Measurements from ENCODE around the gene PLA2G6.

The PLA2G6 gene

DNA sequence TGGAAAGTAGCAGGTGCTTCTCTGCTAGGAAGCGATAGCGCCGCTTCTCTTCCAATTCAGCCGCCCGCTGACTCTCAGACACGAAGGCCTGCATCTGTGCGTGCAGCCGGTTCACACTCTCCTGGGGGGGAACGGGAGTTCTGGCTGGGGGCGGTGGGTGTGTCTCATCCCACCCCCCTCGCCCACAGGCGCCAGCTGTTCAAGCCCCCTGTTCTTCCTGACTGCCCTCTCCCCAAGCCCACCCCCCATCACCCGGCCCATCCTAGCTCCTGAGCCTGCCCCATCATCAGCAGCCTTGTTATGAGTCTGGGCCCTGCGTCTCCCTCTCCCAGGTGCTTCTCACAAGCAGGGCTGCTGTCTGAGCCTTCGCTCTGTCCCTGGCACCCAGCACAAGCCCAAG is 84.6 kb downstream of the PLA2G6 start:
- Histone ChIP-seq H2AK5ac (ENCODE audit: low read depth, low read length) (peak overlapping the region; percentile 33), H3K4me1 (ENCODE audit: control insufficient read depth in 2 of 2, insufficient read depth in 1 of 2, low read depth in 1 of 2, low read length in 2 of 2) (peaks cover 0 to 9% of the 10 kb centered on the region in 2 donors), H2BK5ac (ENCODE audit: low read length) (peak overlapping the region; percentile 67), H3K4ac (ENCODE audit: low read length) (no peak overlapping the region), H3K4me2 (ENCODE audit: insufficient read depth, low read length, poor library complexity, severe bottlenecking) (peak overlapping the region; percentile 78), H2BK12ac (ENCODE audit: low read length) (no peak overlapping the region), H4K8ac (ENCODE audit: low read depth, low read length) (no peak overlapping the region), H3K14ac (ENCODE audit: low read length) (no peak overlapping the region), H3K23ac (ENCODE audit: low read depth, low read length, poor library complexity) (peak overlapping the region; percentile 29), H3K9ac (ENCODE audit: low read depth, low read length, poor library complexity) (peak overlapping the region; percentile 73), H4K91ac (ENCODE audit: low read depth, low read length, poor library complexity) (no peak overlapping the region), H3K79me1 (ENCODE audit: low read depth, low read length) (no peaks in the 10 kb centered on the region), H2BK15ac (ENCODE audit: low read length) (peak overlapping the region; percentile 35), H3K9me3 (replicated peaks in 1 of 2; ENCODE audit: control insufficient read depth in 2 of 2, insufficient read depth in 1 of 2, low read depth in 1 of 2, low read length in 2 of 2) (no peaks in the 10 kb centered on the region), H3K36me3 (replicated peaks in 1 of 2; ENCODE audit: control insufficient read depth in 2 of 2, insufficient read depth in 2 of 2, low read length in 2 of 2) (no peaks in the 10 kb centered on the region), H3K4me3 (ENCODE audit: low read length in 2 of 2) (no peak overlapping the region), H2BK120ac (ENCODE audit: low read depth, low read length) (peak overlapping the region; percentile 44), H3K27me3 (ENCODE audit: control insufficient read depth in 3 of 3, insufficient read depth in 3 of 3, low read depth in 1 of 3, low read length in 3 of 3) (no peaks in the 10 kb centered on the region), H2AFZ (ENCODE audit: low read length) (peak overlapping the region; percentile 80), H3K18ac (ENCODE audit: low read length) (peak overlapping the region; percentile 29), H3K27ac (replicated peaks; ENCODE audit: low read length) (peak overlapping the region; percentile 13)
- WGBS, 2 donors (ENCODE audit: extremely low coverage in 2 of 2, insufficient read length in 2 of 2, insufficient replicate concordance in 1 of 2): no CpG with 5 or more reads among the region's 15 CpGs
- DNase-seq (ENCODE audit: low spot score): no peak

DNA sequence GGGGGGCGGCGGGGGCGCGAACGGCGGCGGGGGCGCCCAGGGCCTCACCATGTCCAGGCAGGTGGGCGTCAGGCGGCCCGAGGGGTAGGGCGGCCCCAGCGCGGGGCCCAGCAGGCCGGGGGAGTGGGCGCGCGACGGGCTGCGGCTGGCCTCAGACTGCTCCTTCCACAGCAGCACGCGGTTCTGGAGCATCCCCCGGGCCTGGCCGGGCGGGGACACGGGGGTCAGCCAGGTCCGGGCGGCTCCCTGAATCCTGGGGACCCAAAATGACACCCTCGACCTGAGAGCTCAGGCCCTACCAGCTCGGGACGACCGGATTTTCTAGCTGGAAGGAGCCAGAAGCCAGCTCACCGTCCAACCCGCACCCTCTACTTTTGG is 92.2 kb downstream of the PLA2G6 start:
- Histone ChIP-seq H3K9ac (ENCODE audit: low read depth, low read length, poor library complexity) (no peak overlapping the region), H3K18ac (ENCODE audit: low read length) (peak overlapping the region; percentile 74), H2BK5ac (ENCODE audit: low read length) (no peak overlapping the region), H3K9me3 (replicated peaks in 1 of 2; ENCODE audit: control insufficient read depth in 2 of 2, insufficient read depth in 1 of 2, low read depth in 1 of 2, low read length in 2 of 2) (no peaks in the 10 kb centered on the region), H3K14ac (ENCODE audit: low read length) (no peak overlapping the region), H4K8ac (ENCODE audit: low read depth, low read length) (peak overlapping the region; percentile 82), H3K4me2 (ENCODE audit: insufficient read depth, low read length, poor library complexity, severe bottlenecking) (peak overlapping the region; percentile 62), H2BK15ac (ENCODE audit: low read length) (peak overlapping the region; percentile 93), H2AFZ (ENCODE audit: low read length) (no peak overlapping the region), H4K91ac (ENCODE audit: low read depth, low read length, poor library complexity) (no peak overlapping the region), H2AK5ac (ENCODE audit: low read depth, low read length) (no peak overlapping the region), H3K36me3 (replicated peaks in 1 of 2; ENCODE audit: control insufficient read depth in 2 of 2, insufficient read depth in 2 of 2, low read length in 2 of 2) (peaks cover 0 to 2% of the 10 kb centered on the region in 2 donors), H3K27ac (replicated peaks; ENCODE audit: low read length) (no peak overlapping the region), H3K23ac (ENCODE audit: low read depth, low read length, poor library complexity) (peak overlapping the region; percentile 17), H3K79me1 (ENCODE audit: low read depth, low read length) (no peaks in the 10 kb centered on the region), H3K4me1 (ENCODE audit: control insufficient read depth in 2 of 2, insufficient read depth in 1 of 2, low read depth in 1 of 2, low read length in 2 of 2) (peaks cover 3 to 34% of the 10 kb centered on the region in 2 donors), H3K4me3 (ENCODE audit: low read length in 2 of 2) (peak overlapping the region in 1 of 2 donors; percentile 32), H3K27me3 (ENCODE audit: control insufficient read depth in 3 of 3, insufficient read depth in 3 of 3, low read depth in 1 of 3, low read length in 3 of 3) (peaks cover 0 to 9% (median 0%) of the 10 kb centered on the region in 3 experiments), H2BK120ac (ENCODE audit: low read depth, low read length) (no peak overlapping the region), H3K4ac (ENCODE audit: low read length) (no peak overlapping the region), H2BK12ac (ENCODE audit: low read length) (no peak overlapping the region)
- DNase-seq (ENCODE audit: low spot score): no peak
- WGBS, 2 donors (ENCODE audit: extremely low coverage in 2 of 2, insufficient read length in 2 of 2, insufficient replicate concordance in 1 of 2): no CpG with 5 or more reads among the region's 34 CpGs

DNA sequence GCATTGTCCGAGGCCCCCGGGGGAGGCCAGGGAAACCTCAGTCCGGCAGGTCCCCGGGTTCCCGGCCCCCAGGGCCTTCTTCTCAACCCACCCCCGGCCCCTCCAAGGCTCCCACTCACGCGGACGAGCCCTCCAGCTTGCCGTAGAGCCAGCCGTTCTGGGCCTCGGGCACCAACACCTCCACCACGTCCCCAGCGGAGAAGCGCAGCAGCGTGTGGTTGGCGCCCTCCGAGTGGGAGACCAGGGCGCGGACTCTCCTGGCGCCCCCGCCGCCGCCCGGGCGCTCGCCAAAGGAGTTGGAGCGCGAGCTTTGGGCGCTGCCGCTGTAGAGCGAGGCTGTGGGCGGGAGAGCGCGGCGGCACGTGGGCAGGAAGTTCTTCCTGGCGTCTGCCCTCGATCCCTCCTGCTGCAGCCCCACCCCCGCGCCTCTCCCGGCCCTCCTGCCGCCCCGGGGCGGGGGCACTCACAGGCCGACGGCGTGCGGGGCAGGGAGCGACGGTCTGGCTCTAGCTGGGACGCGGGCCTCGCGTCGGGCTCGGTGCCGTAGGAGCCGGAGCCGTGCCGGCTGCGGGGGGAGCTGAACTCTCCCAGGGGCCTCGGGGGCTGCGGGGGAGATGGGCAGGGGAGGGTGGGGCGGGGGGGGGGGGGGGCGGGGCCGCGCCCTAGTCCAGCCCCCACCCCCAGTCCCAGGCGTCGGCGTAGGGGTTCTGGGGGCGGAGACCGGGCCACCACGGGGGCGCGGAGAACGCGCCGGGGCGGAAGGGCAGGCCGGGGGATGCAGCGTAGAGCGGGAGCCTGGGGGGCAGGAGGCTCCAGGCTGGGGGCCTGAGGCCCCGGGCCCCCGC is 92.8 kb downstream of the PLA2G6 start:
- H3K9ac ChIP-seq (ENCODE audit: low read depth, low read length, poor library complexity): no peak overlapping the region
- H3K4me1 ChIP-seq (ENCODE audit: control insufficient read depth in 2 of 2, insufficient read depth in 1 of 2, low read depth in 1 of 2, low read length in 2 of 2): peaks cover 8 to 38% of the 10 kb centered on the region in 2 donors
- H2BK15ac ChIP-seq (ENCODE audit: low read length): peak overlapping the region; percentile 93
- peak overlapping the region; percentile 73 for H2BK120ac ChIP-seq (ENCODE audit: low read depth, low read length)
- H3K36me3 ChIP-seq (replicated peaks in 1 of 2; ENCODE audit: control insufficient read depth in 2 of 2, insufficient read depth in 2 of 2, low read length in 2 of 2): peaks cover 0 to 2% of the 10 kb centered on the region in 2 donors
- H3K79me1 ChIP-seq (ENCODE audit: low read depth, low read length): no peaks in the 10 kb centered on the region
- no peak for DNase-seq (ENCODE audit: low spot score)
- H3K4me2 ChIP-seq (ENCODE audit: insufficient read depth, low read length, poor library complexity, severe bottlenecking): peak overlapping the region; percentile 69
- no peak overlapping the region for H3K4ac ChIP-seq (ENCODE audit: low read length)
- H2BK12ac ChIP-seq (ENCODE audit: low read length): peak overlapping the region; percentile 93
- WGBS, 2 donors (ENCODE audit: extremely low coverage in 2 of 2, insufficient read length in 2 of 2, insufficient replicate concordance in 1 of 2): no CpG with 5 or more reads among the region's 85 CpGs
- peak overlapping the region; percentile 44 for H3K23ac ChIP-seq (ENCODE audit: low read depth, low read length, poor library complexity)
- H2AFZ ChIP-seq (ENCODE audit: low read length): no peak overlapping the region
- peak overlapping the region; percentile 75 for H2BK5ac ChIP-seq (ENCODE audit: low read length)
- peak overlapping the region in 1 of 2 donors; percentile 26 for H3K4me3 ChIP-seq (ENCODE audit: low read length in 2 of 2)
- no peak overlapping the region for H4K91ac ChIP-seq (ENCODE audit: low read depth, low read length, poor library complexity)
- peak overlapping the region; percentile 97 for H2AK5ac ChIP-seq (ENCODE audit: low read depth, low read length)
- H3K9me3 ChIP-seq (replicated peaks in 1 of 2; ENCODE audit: control insufficient read depth in 2 of 2, insufficient read depth in 1 of 2, low read depth in 1 of 2, low read length in 2 of 2): no peaks in the 10 kb centered on the region
- peaks cover 0 to 9% (median 0%) of the 10 kb centered on the region in 3 experiments for H3K27me3 ChIP-seq (ENCODE audit: control insufficient read depth in 3 of 3, insufficient read depth in 3 of 3, low read depth in 1 of 3, low read length in 3 of 3)
- no peak overlapping the region for H3K27ac ChIP-seq (replicated peaks; ENCODE audit: low read length)
- peak overlapping the region; percentile 82 for H4K8ac ChIP-seq (ENCODE audit: low read depth, low read length)
- peak overlapping the region; percentile 92 for H3K18ac ChIP-seq (ENCODE audit: low read length)
- no peak overlapping the region for H3K14ac ChIP-seq (ENCODE audit: low read length)

DNA sequence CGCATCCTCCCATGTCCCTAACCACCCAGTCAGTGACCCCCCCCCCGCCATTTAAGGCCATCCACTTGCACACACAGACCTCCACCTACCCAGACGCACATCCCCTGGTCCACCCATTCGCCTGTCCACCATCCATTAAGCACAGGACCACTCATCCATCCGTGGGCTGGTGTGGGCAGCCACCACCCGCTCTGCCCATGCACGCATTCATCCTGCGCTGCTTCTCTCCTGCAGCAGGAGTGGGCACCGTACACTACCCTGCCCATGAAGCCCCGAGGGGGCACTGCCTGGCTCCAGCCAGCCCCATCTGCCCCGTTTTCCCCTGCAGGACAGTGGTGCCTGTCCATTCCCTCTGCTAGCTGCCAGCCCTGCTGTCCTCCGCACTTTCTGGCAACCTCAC is 93.8 kb downstream of the PLA2G6 start:
- peak overlapping the region; percentile 97 for H2AK5ac ChIP-seq (ENCODE audit: low read depth, low read length)
- no CpG with 5 or more reads among the region's 12 CpGs for WGBS, 2 donors (ENCODE audit: extremely low coverage in 2 of 2, insufficient read length in 2 of 2, insufficient replicate concordance in 1 of 2)

More for the DNA sequence above, 93.8 kb downstream of the PLA2G6 start:
- no peaks in the 10 kb centered on the region for H3K9me3 ChIP-seq (replicated peaks in 1 of 2; ENCODE audit: control insufficient read depth in 2 of 2, insufficient read depth in 1 of 2, low read depth in 1 of 2, low read length in 2 of 2)
- H2BK120ac ChIP-seq (ENCODE audit: low read depth, low read length): peak overlapping the region; percentile 73
- no peak overlapping the region for H3K4me2 ChIP-seq (ENCODE audit: insufficient read depth, low read length, poor library complexity, severe bottlenecking)
- peak overlapping the region; percentile 75 for H2BK5ac ChIP-seq (ENCODE audit: low read length)
- H3K79me1 ChIP-seq (ENCODE audit: low read depth, low read length): no peaks in the 10 kb centered on the region
- H3K4me1 ChIP-seq (ENCODE audit: control insufficient read depth in 2 of 2, insufficient read depth in 1 of 2, low read depth in 1 of 2, low read length in 2 of 2): peaks cover 10 to 48% of the 10 kb centered on the region in 2 donors
- H3K4me3 ChIP-seq (ENCODE audit: low read length in 2 of 2): no peak overlapping the region
- no peak overlapping the region for H2AFZ ChIP-seq (ENCODE audit: low read length)
- peak overlapping the region; percentile 91 for H3K18ac ChIP-seq (ENCODE audit: low read length)
- H3K27me3 ChIP-seq (ENCODE audit: control insufficient read depth in 3 of 3, insufficient read depth in 3 of 3, low read depth in 1 of 3, low read length in 3 of 3): peaks cover 0 to 11% (median 0%) of the 10 kb centered on the region in 3 experiments
- DNase-seq (ENCODE audit: low spot score): no peak
- H4K8ac ChIP-seq (ENCODE audit: low read depth, low read length): no peak overlapping the region
- no peak overlapping the region for H3K23ac ChIP-seq (ENCODE audit: low read depth, low read length, poor library complexity)
- no peak overlapping the region for H4K91ac ChIP-seq (ENCODE audit: low read depth, low read length, poor library complexity)
- peak overlapping the region; percentile 70 for H2BK15ac ChIP-seq (ENCODE audit: low read length)
- H3K4ac ChIP-seq (ENCODE audit: low read length): peak overlapping the region; percentile 57
- H3K36me3 ChIP-seq (replicated peaks in 1 of 2; ENCODE audit: control insufficient read depth in 2 of 2, insufficient read depth in 2 of 2, low read length in 2 of 2): peaks cover 0 to 2% of the 10 kb centered on the region in 2 donors
- H2BK12ac ChIP-seq (ENCODE audit: low read length): peak overlapping the region; percentile 93
- H3K9ac ChIP-seq (ENCODE audit: low read depth, low read length, poor library complexity): peak overlapping the region; percentile 13
- no peak overlapping the region for H3K14ac ChIP-seq (ENCODE audit: low read length)
- H3K27ac ChIP-seq (replicated peaks; ENCODE audit: low read length): no peak overlapping the region

All from neuronal stem cell (in vitro differentiated cells).